ENCODE data around the gene SSX2IP.

DNA sequence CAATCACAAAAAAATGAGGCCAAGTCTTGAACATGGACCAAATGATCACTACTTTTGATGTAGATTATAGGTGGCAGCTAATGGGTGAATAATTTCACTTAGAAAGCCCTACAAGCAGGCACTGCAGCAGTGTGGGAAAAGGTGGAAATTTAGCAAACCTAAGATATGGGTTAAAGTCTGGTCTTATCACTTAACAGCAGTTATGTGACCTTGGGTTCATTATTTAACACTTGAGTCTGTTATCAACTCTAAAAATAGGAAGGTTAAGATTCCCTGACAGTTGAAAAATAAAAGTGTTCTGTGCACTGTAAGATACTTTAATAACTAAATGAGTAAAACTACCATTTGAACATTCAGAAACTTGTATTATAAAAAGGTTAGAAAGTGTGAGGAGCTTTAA lies 47.5 kb downstream of the SSX2IP start:
- TF ChIP-seq POLR2A (IDR thresholded peaks at IDR 0.05), result no peak
- TF ChIP-seq, protein P1, sequence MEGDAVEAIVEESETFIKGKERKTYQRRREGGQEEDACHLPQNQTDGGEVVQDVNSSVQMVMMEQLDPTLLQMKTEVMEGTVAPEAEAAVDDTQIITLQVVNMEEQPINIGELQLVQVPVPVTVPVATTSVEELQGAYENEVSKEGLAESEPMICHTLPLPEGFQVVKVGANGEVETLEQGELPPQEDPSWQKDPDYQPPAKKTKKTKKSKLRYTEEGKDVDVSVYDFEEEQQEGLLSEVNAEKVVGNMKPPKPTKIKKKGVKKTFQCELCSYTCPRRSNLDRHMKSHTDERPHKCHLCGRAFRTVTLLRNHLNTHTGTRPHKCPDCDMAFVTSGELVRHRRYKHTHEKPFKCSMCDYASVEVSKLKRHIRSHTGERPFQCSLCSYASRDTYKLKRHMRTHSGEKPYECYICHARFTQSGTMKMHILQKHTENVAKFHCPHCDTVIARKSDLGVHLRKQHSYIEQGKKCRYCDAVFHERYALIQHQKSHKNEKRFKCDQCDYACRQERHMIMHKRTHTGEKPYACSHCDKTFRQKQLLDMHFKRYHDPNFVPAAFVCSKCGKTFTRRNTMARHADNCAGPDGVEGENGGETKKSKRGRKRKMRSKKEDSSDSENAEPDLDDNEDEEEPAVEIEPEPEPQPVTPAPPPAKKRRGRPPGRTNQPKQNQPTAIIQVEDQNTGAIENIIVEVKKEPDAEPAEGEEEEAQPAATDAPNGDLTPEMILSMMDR (IDR thresholded peaks at IDR 0.05), result no peak

Measured in stomach (tissue), 4 donors.